HepG2 (cell line): ENCODE data around the gene CHST3. TPM values are rescaled to one million over a fixed set of nuclear protein-coding genes. Genes with fewer than 3 reads are reported as not detected.

Experiments
- ATAC-seq: fragments of 200-7000 bp; cut with Tn5 transposase; 3 replicates; pipeline ENCODE4 v1.9.1; 2020; ENCODE audit warnings: mild to moderate bottlenecking, moderate library complexity
- BruUV-seq: library from RNA; stranded (reverse); fragments of 400-500 nt; replicated peaks from 2 replicates; lab custom pipeline; 2021; lab: Mats Ljungman, UMichigan
- CTCF ChIA-PET: fragments of 300-600 bp; formaldehyde crosslinking; extraction: SDS; loops from one replicate; lab custom pipeline; 2021; ENCODE audit warnings: low total read pairs, inconsistent platforms, low intra/inter-chr PET ratio; lab: Yijun Ruan, JAX
- POLR2A ChIA-PET: fragments of 350-600 bp; sonication (Branson Sonifier 250); formaldehyde crosslinking; loops from one replicate; lab custom pipeline; 2020; ENCODE audit warnings: antibody characterized with exemption, inconsistent platforms; lab: Yijun Ruan, JAX
- DNase-seq: peaks from one replicate; pipeline ENCODE4 v3.0.0-alpha.2; 2015; ENCODE audit warnings: low spot score
- FAIRE-seq: peaks from 3 replicates; lab custom pipeline; 2011; peaks lifted over from hg19 to GRCh38; lab: Jason Lieb, UNC
- H2AFZ ChIP-seq: one replicate; pipeline ENCODE4 v1.6.1; 2011; ENCODE audit warnings: low read length, inconsistent platforms
- H3K27ac ChIP-seq: fragments of 300-600 bp; 3 replicates; pipeline ENCODE4 v1.8.0; 2011; ENCODE audit warnings: mixed run types, mild to moderate bottlenecking, mixed read lengths, low read length, inconsistent platforms; ENCODE audit not compliant: insufficient read depth; ENCODE audit errors: extremely low read length
- H3K27me3 ChIP-seq, 2 experiments: fragments of 200-600 bp in 1 of 2; 2 replicates in 1 of 2; 3 replicates in 1 of 2; pipeline versions ENCODE4 v1.6.0 to v1.8.0; 2011; ENCODE audit warnings: low read length in 2 of 2, mild to moderate bottlenecking in 2 of 2, moderate library complexity in 2 of 2, inconsistent platforms in 1 of 2; ENCODE audit not compliant: insufficient read depth in 2 of 2, control insufficient read depth in 1 of 2
- H3K36me3 ChIP-seq, 2 experiments: fragments of 200-600 bp in 1 of 2; replicated peaks in 1 of 2; 2 replicates in 1 of 2; 3 replicates in 1 of 2; pipeline versions ENCODE4 v1.5.1 to v1.8.0; 2011; ENCODE audit warnings: low read length in 2 of 2, inconsistent platforms in 1 of 2; ENCODE audit not compliant: insufficient read depth in 2 of 2, control insufficient read depth in 1 of 2
- H3K4me1 ChIP-seq: 2 replicates; pipeline ENCODE4 v1.5.1; 2012; ENCODE audit warnings: low read length, inconsistent platforms; ENCODE audit not compliant: insufficient read depth
- H3K4me2 ChIP-seq: 2 replicates; pipeline ENCODE4 v1.6.0; 2011; ENCODE audit warnings: low read depth, low read length, inconsistent platforms
- H3K4me3 ChIP-seq, 3 experiments: fragments of 200-600 bp in 1 of 3; sonication (generic), shearing (Covaris generic) in 1 of 3; replicated peaks in 1 of 3; 2 replicates each; pipeline ENCODE4 v1.5.1; 2011 to 2016; ENCODE audit warnings: low read length in 3 of 3, inconsistent platforms in 2 of 3, low read depth in 2 of 3, mild to moderate bottlenecking in 2 of 3, control low read depth in 1 of 3, mixed read lengths in 1 of 3; ENCODE audit not compliant: insufficient read depth in 1 of 3
- H3K79me2 ChIP-seq: one replicate; pipeline ENCODE4 v1.6.1; 2011; ENCODE audit warnings: low read length, inconsistent platforms; ENCODE audit not compliant: insufficient read depth
- H3K9ac ChIP-seq: 2 replicates; pipeline ENCODE4 v1.6.0; 2011; ENCODE audit warnings: mild to moderate bottlenecking, low read depth, low read length, inconsistent platforms; ENCODE audit not compliant: insufficient read depth
- H3K9me3 ChIP-seq: 2 replicates; pipeline ENCODE4 v1.5.1; 2012; ENCODE audit warnings: mild to moderate bottlenecking, low read length
- H4K20me1 ChIP-seq: 2 replicates; pipeline ENCODE4 v1.6.0; 2011; ENCODE audit warnings: inconsistent platforms, mild to moderate bottlenecking, low read length, moderate library complexity; ENCODE audit not compliant: insufficient read depth
- BRD4 ChIP-seq: sonication (generic); formaldehyde crosslinking; IDR thresholded peaks from 2 replicates; pipeline ENCODE4 v1.4.0; 2020; ENCODE audit warnings: missing genetic modification reagents
- CREB1 ChIP-seq, 2 experiments: fragments of 450-650 bp in 1 of 2; IDR thresholded peaks; 2 replicates each; pipeline ENCODE4 v1.6.1; 2016 to 2017; ENCODE audit warnings: control low read depth in 1 of 2, mild to moderate bottlenecking in 1 of 2, missing compliant biosample characterization in 1 of 2, missing genetic modification characterization in 1 of 2
- DNMT1 ChIP-seq: sonication (generic); formaldehyde crosslinking; IDR thresholded peaks from 2 replicates; pipeline ENCODE4 v1.5.1; 2020; ENCODE audit warnings: mild to moderate bottlenecking, missing genetic modification reagents
- HOXA3 ChIP-seq: sonication (generic); formaldehyde crosslinking; IDR thresholded peaks from 2 replicates; pipeline ENCODE4 v1.5.0; 2020; ENCODE audit warnings: missing genetic modification reagents
- SALL1 ChIP-seq: sonication (generic); formaldehyde crosslinking; IDR thresholded peaks from 2 replicates; pipeline ENCODE4 v1.8.0; 2022; ENCODE audit warnings: mild to moderate bottlenecking, missing genetic modification reagents
- ZFY ChIP-seq: sonication (generic); formaldehyde crosslinking; IDR thresholded peaks from 2 replicates; pipeline ENCODE4 v1.4.0; 2020; ENCODE audit warnings: missing genetic modification reagents
- ZNF607 ChIP-seq: sonication (generic); formaldehyde crosslinking; IDR thresholded peaks from 2 replicates; pipeline ENCODE4 v1.5.1; 2020; ENCODE audit warnings: missing genetic modification reagents, mild to moderate bottlenecking, borderline replicate concordance
- ZNF816 ChIP-seq: sonication (generic); formaldehyde crosslinking; IDR thresholded peaks from 2 replicates; pipeline ENCODE4 v1.8.0; 2022; ENCODE audit warnings: missing genetic modification reagents, mild to moderate bottlenecking, borderline replicate concordance
- WGBS: methylation state at CpG from one replicate; pipeline ENCODE4 v1.1.6; 2017; ENCODE audit warnings: low lambda C conversion rate; 5-methylcytosine and 5-hydroxymethylcytosine counted together
- in situ Hi-C: cut with HindIII; loops from 2 replicates; pipeline ENCODE4 v1.10.0; 2017; ENCODE audit warnings: low pct_unique_long_range_greater_than_20kb; ENCODE audit not compliant: extremely low pct_ligation_motif_present
- intact Hi-C: fragments of 100-400 bp; cut with micrococcal nuclease; formaldehyde crosslinking; loops from one replicate; pipeline ENCODE4 v1.10.0; 2022; ENCODE audit not compliant: unreplicated experiment
- polyA plus RNA-seq, 8 experiments: library from polyadenylated mRNA; depleted of rRNA in 3 of 8; stranded (reverse) in 7 of 8; unstranded in 1 of 8; fragments of >200 nt; fragmentation: Illumina TruSeq in 4 of 8; extraction: Trizol in 4 of 8; gene quantifications; 2 replicates each; pipeline versions ENCODE4 v1.2.1 to v1.2.3, GENCODE V29; 2011 to 2016; ENCODE audit warnings: low read depth in 4 of 8, missing spikeins in 1 of 8, mixed read lengths in 1 of 8; ENCODE audit not compliant: insufficient read depth in 1 of 8
- total RNA-seq, 5 experiments: library from RNA; depleted of rRNA; stranded (reverse); fragments of >200 nt; fragmentation: Illumina TruSeq; extraction: Trizol; gene quantifications; 2 replicates each; pipeline ENCODE4 v1.2.3, GENCODE V29; 2016; ENCODE audit warnings: low read depth in 1 of 5
- TF ChIP-seq, protein P1 (sequence below): sonication (generic); formaldehyde crosslinking; IDR thresholded peaks from 2 replicates; pipeline ENCODE4 v1.4.0; 2020; ENCODE audit warnings: missing genetic modification reagents
- TF ChIP-seq, protein P2 (sequence below): sonication (generic); formaldehyde crosslinking; IDR thresholded peaks from 2 replicates; pipeline ENCODE4 v1.4.0; 2020; ENCODE audit warnings: missing genetic modification reagents
- TF ChIP-seq, protein P3 (sequence below): sonication (generic); formaldehyde crosslinking; IDR thresholded peaks from 2 replicates; pipeline ENCODE4 v1.8.0; 2022; ENCODE audit warnings: missing genetic modification reagents, mild to moderate bottlenecking, borderline replicate concordance

CHST3 gene
- total and polyA plus RNA-seq, 2 of the 13 experiments (the other 11 are each of a cell fraction or from before 2014, with no cell fraction given) = 7.2 to 18.7 TPM

DNA sequence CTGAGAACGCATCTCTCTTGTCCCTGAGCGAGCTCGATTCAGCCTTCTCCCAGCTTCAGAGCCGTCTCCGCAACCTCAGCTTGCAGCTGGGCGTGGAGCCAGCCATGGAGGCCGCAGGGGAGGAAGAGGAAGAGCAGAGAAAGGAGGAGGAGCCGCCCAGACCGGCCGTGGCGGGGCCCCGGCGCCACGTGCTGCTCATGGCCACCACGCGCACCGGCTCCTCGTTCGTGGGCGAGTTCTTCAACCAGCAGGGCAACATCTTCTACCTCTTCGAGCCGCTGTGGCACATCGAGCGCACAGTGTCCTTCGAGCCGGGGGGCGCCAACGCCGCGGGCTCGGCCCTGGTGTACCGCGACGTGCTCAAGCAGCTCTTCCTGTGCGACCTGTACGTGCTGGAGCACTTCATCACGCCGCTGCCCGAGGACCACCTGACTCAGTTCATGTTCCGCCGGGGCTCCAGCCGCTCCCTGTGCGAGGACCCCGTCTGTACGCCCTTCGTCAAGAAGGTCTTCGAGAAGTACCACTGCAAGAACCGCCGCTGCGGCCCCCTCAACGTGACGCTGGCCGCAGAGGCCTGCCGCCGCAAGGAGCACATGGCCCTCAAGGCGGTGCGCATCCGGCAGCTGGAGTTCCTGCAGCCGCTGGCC, 43.2 kb downstream of the CHST3 start:
- no peak for ATAC-seq
- H3K27me3 ChIP-seq = no peaks in the 10 kb centered on the region
- WGBS = 97% methylated on average over 41 of the region's 59 CpGs
- no peak overlapping the region for H3K27ac ChIP-seq
- in situ Hi-C loops = no loop called here
- no peak for FAIRE-seq
- H3K79me2 ChIP-seq = peaks cover 4% of the 10 kb centered on the region
- intact Hi-C loops = no loop called here
- no peaks in the 10 kb centered on the region for H3K9me3 ChIP-seq
- no peak overlapping the region for H3K4me3 ChIP-seq
- ChIA-PET CTCF (no interaction called here), POLR2A (no interaction called here)
- no peak overlapping the region for H3K4me2 ChIP-seq
- H3K9ac ChIP-seq = no peak overlapping the region
- DNase-seq = no peak
- H2AFZ ChIP-seq = no peak overlapping the region
- no peaks in the 10 kb centered on the region for H4K20me1 ChIP-seq
- TF ChIP-seq, protein P1, sequence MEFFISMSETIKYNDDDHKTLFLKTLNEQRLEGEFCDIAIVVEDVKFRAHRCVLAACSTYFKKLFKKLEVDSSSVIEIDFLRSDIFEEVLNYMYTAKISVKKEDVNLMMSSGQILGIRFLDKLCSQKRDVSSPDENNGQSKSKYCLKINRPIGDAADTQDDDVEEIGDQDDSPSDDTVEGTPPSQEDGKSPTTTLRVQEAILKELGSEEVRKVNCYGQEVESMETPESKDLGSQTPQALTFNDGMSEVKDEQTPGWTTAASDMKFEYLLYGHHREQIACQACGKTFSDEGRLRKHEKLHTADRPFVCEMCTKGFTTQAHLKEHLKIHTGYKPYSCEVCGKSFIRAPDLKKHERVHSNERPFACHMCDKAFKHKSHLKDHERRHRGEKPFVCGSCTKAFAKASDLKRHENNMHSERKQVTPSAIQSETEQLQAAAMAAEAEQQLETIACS (CRISPR knock-in tag) = no peak
- 0 out of 2 replicates have a peak, but pooled peaks have one; percentile 41 for TF ChIP-seq DNMT1 (CRISPR knock-in tag)
- H3K4me1 ChIP-seq = peaks cover 54% of the 10 kb centered on the region
- H3K36me3 ChIP-seq = peaks cover 21 to 46% of the 10 kb centered on the region in 2 experiments; a peak in 4 of 5 replicates
- no TSS peak for BruUV-seq

DNA sequence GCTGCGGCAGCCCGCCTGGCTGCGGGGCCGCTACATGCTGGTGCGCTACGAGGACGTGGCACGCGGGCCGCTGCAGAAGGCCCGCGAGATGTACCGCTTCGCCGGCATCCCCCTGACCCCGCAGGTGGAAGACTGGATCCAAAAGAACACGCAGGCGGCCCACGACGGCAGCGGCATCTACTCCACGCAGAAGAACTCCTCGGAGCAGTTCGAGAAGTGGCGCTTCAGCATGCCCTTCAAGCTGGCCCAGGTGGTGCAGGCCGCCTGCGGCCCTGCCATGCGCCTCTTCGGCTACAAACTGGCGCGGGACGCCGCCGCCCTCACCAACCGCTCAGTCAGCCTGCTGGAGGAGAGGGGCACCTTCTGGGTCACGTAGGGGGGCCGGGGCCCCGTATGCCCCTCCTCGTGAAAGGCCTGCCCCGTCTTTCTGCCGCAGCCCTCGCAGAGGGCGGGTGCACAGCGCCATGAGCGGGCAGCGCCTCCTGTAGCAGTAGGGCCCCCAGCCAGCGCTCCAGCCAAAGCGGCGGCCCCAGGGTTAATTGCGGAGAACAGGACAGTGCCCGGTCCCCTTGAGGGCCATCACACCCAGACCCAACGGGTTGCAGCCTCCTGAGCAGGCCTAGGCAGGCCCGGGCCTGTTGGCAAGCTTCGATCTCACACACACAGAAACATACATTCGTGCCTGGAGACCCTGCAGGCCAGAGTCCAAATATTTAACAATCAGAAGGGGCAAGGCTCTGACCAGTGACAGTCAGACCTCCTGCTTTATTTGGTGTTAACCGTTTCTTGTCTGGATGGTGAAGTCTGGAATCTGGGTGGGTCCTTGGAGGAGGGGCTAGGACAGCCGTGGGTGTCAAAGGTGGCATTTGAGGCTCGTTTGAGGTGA, 44.1 kb downstream of the CHST3 start:
- no TSS peak for BruUV-seq
- Histone ChIP-seq H3K9me3 (no peaks in the 10 kb centered on the region), H4K20me1 (no peaks in the 10 kb centered on the region), H3K27me3 (no peaks in the 10 kb centered on the region), H3K4me1 (peaks cover 54% of the 10 kb centered on the region), H3K4me2 (no peak overlapping the region), H3K36me3 (peaks cover 16 to 46% of the 10 kb centered on the region in 2 experiments; a peak in 4 of 5 replicates), H3K4me3 (no peak overlapping the region), H3K9ac (peak overlapping the region; percentile 20; the same call in 1 of the 2 replicates), H3K79me2 (no peaks in the 10 kb centered on the region), H3K27ac (peak overlapping the region; percentile 65), H2AFZ (no peak overlapping the region)
- peak; percentile 62 for ATAC-seq
- intact Hi-C loops = no loop called here
- peak; percentile 54 for DNase-seq
- CTCF ChIA-PET = no interaction called here
- POLR2A ChIA-PET = interaction anchor here (2.1 kb wide), 1 partner anchor 41 kb away, joined by 5 read pairs; no protein-coding TSS in a partner anchor
- in situ Hi-C loops = no loop called here
- whole genome bisulfite sequencing = 89% methylated on average over 23 of the region's 58 CpGs
- peak; percentile 51 for FAIRE-seq
- TF ChIP-seq, protein P2, sequence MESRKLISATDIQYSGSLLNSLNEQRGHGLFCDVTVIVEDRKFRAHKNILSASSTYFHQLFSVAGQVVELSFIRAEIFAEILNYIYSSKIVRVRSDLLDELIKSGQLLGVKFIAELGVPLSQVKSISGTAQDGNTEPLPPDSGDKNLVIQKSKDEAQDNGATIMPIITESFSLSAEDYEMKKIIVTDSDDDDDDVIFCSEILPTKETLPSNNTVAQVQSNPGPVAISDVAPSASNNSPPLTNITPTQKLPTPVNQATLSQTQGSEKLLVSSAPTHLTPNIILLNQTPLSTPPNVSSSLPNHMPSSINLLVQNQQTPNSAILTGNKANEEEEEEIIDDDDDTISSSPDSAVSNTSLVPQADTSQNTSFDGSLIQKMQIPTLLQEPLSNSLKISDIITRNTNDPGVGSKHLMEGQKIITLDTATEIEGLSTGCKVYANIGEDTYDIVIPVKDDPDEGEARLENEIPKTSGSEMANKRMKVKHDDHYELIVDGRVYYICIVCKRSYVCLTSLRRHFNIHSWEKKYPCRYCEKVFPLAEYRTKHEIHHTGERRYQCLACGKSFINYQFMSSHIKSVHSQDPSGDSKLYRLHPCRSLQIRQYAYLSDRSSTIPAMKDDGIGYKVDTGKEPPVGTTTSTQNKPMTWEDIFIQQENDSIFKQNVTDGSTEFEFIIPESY (CRISPR knock-in tag) = peak; percentile 34; the same call in 1 of the 2 replicates
- 0 out of 2 replicates have a peak, but pooled peaks have one; percentile 19 for TF ChIP-seq BRD4 (CRISPR knock-in tag)
- no peak for TF ChIP-seq ZNF607
- peak; percentile 40; the same call in 1 of the 2 replicates for TF ChIP-seq HOXA3
- TF ChIP-seq CREB1 (IDR thresholded peaks at IDR 0.05) = no peak
- TF ChIP-seq CREB1 (CRISPR knock-in tag; IDR thresholded peaks at IDR 0.05) = no peak
- TF ChIP-seq, protein P3, sequence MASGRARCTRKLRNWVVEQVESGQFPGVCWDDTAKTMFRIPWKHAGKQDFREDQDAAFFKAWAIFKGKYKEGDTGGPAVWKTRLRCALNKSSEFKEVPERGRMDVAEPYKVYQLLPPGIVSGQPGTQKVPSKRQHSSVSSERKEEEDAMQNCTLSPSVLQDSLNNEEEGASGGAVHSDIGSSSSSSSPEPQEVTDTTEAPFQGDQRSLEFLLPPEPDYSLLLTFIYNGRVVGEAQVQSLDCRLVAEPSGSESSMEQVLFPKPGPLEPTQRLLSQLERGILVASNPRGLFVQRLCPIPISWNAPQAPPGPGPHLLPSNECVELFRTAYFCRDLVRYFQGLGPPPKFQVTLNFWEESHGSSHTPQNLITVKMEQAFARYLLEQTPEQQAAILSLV (CRISPR knock-in tag) = 0 out of 2 replicates have a peak, but pooled peaks have one; percentile 29
- peak; percentile 63 for TF ChIP-seq ZFY (CRISPR knock-in tag)
- no peak for TF ChIP-seq ZNF816 (CRISPR knock-in tag)
- TF ChIP-seq SALL1 (CRISPR knock-in tag) = peak; percentile 46
